T follicular helper cell (primary cell): Measurements from ENCODE around the gene CMYA5.
"Not testable (repeated sequence)": the region's sequence is repeated elsewhere in the genome, so short reads cannot be mapped to it uniquely, and the experiment has no call there.

Experiments used
- DNase-seq: peaks from one replicate; pipeline ENCODE4 v3.0.0-alpha.2; 2020; ENCODE audit warnings: low read depth

CMYA5 gene

GRCh38 chr5:79746642-79747569, 57.3 kb downstream of the CMYA5 start:
- no peak for DNase-seq

GRCh38 chr5:79750611-79751510, 61.2 kb downstream of the CMYA5 start:
- no peak for DNase-seq

- no peak for DNase-seq
Measured at GRCh38 chr5:79753092-79753491, 63.5 kb downstream of the CMYA5 start.

GRCh38 chr5:79753877-79754645, 64.4 kb downstream of the CMYA5 start:
- no peak for DNase-seq

- DNase-seq = no peak
Measured at GRCh38 chr5:79754865-79755555, 65.4 kb downstream of the CMYA5 start.

GRCh38 chr5:79756076-79756475, 66.4 kb downstream of the CMYA5 start:
- no peak for DNase-seq

- no peak for DNase-seq
Measured at GRCh38 chr5:79759436-79759835, 69.8 kb downstream of the CMYA5 start.

GRCh38 chr5:79759848-79760247, 70.2 kb downstream of the CMYA5 start:
- no peak for DNase-seq

- DNase-seq = no peak
Measured at GRCh38 chr5:79762929-79763328, 73.3 kb downstream of the CMYA5 start.

- not testable (repeated sequence) for DNase-seq
Measured at GRCh38 chr5:79764147-79764546, 74.5 kb downstream of the CMYA5 start.

- DNase-seq = no peak
Measured at GRCh38 chr5:79771387-79771786, 81.8 kb downstream of the CMYA5 start.

- DNase-seq = no peak
Measured at GRCh38 chr5:79772651-79773050, 83.0 kb downstream of the CMYA5 start.

- no peak for DNase-seq
Measured at GRCh38 chr5:79773612-79774011, 84.0 kb downstream of the CMYA5 start.

- DNase-seq = no peak
Measured at GRCh38 chr5:79774171-79774854, 84.7 kb downstream of the CMYA5 start.

- DNase-seq = no peak
Measured at GRCh38 chr5:79774855-79775237, 85.2 kb downstream of the CMYA5 start.

GRCh38 chr5:79784741-79785140, 95.1 kb downstream of the CMYA5 start:
- not testable (repeated sequence) for DNase-seq

- no peak for DNase-seq
Measured at GRCh38 chr5:79785983-79786382, 96.3 kb downstream of the CMYA5 start.

- no peak for DNase-seq
Measured at GRCh38 chr5:79787448-79787847, 97.8 kb downstream of the CMYA5 start.

GRCh38 chr5:79791843-79792242, 102.2 kb downstream of the CMYA5 start:
- DNase-seq = no peak

- no peak for DNase-seq
Measured at GRCh38 chr5:79792463-79792862, 102.8 kb downstream of the CMYA5 start.

- DNase-seq = no peak
Measured at GRCh38 chr5:79793304-79793703, 103.7 kb downstream of the CMYA5 start.
